HG02642 (cell line): ENCODE results near the gene MEP1A.
"Not testable (repeated sequence)": the region's sequence is repeated elsewhere in the genome, so short reads cannot be mapped to it uniquely, and the experiment has no call there.

Source experiments
- ATAC-seq: cut with Tn5 transposase; IDR thresholded peaks from one replicate; pipeline ENCODE4 v1.9.1; 2021; ENCODE audit warnings: mild to moderate bottlenecking; ENCODE audit not compliant: unreplicated experiment, poor library complexity

The MEP1A gene, protein sequence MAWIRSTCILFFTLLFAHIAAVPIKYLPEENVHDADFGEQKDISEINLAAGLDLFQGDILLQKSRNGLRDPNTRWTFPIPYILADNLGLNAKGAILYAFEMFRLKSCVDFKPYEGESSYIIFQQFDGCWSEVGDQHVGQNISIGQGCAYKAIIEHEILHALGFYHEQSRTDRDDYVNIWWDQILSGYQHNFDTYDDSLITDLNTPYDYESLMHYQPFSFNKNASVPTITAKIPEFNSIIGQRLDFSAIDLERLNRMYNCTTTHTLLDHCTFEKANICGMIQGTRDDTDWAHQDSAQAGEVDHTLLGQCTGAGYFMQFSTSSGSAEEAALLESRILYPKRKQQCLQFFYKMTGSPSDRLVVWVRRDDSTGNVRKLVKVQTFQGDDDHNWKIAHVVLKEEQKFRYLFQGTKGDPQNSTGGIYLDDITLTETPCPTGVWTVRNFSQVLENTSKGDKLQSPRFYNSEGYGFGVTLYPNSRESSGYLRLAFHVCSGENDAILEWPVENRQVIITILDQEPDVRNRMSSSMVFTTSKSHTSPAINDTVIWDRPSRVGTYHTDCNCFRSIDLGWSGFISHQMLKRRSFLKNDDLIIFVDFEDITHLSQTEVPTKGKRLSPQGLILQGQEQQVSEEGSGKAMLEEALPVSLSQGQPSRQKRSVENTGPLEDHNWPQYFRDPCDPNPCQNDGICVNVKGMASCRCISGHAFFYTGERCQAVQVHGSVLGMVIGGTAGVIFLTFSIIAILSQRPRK

DNA sequence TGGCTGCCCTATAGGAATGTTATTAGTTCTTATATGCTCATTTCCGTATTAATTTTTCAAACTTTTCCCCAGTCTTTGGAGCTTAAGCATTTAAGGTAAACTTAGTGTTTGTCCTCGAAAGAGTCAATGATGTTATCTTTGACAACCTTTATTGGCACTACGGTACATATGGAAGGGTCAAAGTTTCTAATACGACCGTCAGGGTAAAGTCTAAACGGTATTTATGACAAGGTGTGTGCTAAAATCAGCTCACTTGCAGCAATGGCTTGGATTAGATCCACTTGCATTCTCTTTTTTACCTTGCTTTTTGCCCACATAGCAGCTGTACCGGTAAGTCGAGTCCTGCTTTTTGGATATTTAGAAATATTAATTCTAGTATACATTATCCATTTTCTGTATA, at the start of gene MEP1A:
MEP1A (plus strand) TSS at position 252 of the 400 bp plus-strand sequence; CDS start at position 262, 10 bp downstream.
- ATAC-seq = no peak

DNA sequence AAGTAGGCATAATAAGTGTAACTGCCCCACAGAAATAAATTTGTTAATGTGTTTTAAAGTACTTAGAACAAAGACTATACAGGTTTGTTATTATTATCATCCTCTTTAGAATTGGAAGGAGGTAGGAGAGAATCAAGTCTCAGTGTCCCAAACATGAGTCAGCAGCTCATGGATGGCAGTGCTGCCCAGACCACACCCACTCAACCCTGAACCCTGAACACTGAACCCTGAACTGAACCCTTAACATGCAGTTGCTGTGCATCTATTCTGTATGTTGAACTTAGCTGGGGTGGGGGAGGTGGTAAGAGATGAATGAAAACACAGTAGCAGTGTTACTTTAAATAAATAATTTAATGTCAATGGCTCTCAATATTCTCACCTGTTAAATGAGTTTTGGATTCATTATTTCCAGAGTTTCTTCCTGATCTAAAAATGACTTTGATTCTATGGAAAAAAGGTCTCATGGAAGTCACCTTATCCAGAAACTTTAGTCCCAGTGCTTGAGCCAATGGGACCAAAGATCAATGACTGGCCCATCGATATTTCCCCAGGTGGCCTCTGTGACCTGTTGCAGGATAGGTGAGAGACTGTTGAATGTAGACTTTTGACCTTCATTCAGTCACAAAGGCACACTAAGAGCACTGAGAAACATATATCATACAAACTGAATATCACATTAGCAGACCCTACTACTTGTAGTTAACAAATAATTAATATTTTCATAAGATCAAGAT, 49.6 kb upstream of the MEP1A start:
- no peak for ATAC-seq

DNA sequence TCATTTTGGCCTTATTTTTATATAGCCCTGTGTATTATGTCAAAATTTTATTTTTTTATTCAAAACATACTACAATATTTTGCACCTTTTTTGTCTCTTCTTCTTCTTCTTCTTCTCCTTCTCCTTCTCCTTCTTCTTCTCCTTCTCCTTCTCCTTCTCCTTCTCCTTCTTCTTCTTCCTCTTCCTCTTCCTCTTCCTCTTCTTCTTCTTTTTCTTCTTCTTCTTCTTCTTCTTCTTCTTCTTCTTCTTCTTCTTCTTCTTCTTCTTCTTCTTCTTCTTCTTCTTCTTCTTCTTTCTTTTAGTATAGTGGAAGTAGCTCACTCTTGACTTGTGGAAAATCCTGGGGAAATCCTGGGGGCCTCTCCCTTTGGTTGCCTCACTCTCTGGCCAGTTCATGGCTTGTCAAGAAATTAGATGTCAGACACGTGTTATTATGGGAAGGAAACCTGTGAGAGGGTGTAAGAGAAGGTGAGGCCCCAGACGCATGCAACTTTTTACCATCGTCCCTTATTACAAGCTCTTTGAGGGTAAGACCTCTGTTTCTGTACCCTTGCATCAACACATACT, 48.9 kb upstream of the MEP1A start:
- ATAC-seq = not testable (repeated sequence)

DNA sequence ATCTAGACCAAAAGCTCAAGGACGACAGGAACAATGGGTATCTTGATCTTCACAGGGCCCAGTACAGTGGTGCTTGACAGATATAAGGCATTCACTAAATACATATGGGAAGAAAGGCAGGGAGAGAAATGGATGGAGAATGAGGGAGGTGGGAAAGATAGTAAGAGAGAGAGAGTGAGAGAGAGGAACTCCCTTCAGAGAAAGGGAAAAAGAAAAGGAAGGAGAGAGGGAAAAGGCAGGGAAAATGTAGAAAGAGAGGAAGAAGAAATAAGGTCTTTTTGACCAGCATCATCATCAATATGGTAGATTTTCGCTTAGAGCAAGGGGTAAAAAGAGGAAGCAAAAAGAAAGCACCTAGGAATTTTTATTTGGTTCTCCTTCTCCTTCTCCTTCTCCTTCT, 47.2 kb upstream of the MEP1A start:
- ATAC-seq = no peak

DNA sequence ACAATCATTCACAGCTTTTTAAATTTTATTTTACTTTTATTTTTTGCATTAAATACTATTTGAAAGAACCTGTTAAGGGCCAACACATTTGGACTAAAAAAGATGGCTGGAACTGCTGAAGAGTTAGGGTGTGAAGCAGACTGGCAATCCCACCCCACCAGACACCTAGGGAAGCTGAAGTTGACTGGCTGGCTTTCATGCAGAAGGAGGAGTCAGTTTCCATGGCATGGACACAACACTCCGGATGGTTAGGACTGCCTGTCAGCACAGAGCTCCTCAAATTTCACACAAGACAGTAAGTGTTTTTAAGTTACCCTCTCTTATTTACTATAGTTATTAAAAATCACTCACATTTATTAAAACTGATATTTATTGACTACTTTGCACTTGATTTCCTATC, 46.5 kb upstream of the MEP1A start, which contains the start of gene ANKRD66:
ANKRD66 (plus strand) TSS at position 238 of the 400 bp plus-strand sequence. CDS start 5,016 bp downstream, outside the sequence.
- no peak for ATAC-seq

GRCh38 chr6:46748940-46749503, 44.2 kb upstream of the MEP1A start:
- ATAC-seq = no peak

DNA sequence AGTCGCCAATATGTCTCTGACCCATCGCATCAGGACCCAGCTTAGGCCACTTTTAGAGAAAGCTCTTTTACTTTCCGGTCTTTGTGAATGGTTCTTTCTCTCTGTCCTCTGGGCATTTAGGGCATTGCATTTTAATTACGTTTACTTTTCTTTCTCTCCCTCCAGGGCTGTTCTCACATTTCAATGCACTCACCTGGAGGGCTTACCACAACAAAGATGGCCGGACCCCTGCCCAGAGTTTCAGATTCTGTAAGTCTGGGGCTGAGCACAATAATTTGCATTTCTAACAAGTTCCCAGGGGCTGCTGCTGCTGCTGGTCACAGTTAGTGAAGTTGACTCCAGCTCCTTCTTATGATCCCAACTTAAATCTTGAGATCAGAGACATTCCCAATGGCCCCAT, 43.5 kb upstream of the MEP1A start:
- ATAC-seq = no peak

DNA sequence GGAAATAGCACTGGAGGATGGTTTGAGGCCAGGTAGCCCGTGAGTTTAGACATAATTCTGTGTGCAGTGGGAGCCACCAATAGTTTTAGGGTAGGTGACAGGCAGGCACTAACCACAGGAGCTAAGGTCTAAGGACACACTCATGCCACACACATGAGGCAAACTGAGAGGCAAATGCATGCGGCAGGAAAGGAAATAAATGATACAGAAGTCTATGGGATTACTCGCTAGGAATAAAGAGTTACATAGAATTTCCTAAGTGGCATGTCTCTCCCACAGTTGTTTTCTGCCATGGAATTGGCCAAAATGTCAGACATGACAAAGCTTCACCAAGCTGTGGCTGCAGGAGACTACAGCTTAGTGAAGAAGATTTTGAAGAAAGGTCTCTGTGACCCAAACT, 41.5 kb upstream of the MEP1A start:
- no peak for ATAC-seq

GRCh38 chr6:46755865-46756264, 37.3 kb upstream of the MEP1A start:
- ATAC-seq = no peak

GRCh38 chr6:46756469-46757213, 36.5 kb upstream of the MEP1A start:
- ATAC-seq = no peak

GRCh38 chr6:46757214-46757596, 36.0 kb upstream of the MEP1A start:
- ATAC-seq = no peak

- no peak for ATAC-seq
Observed at GRCh38 chr6:46758960-46759753, 34.0 kb upstream of the MEP1A start.

- no peak for ATAC-seq
Observed at GRCh38 chr6:46760925-46761324, 32.3 kb upstream of the MEP1A start.

DNA sequence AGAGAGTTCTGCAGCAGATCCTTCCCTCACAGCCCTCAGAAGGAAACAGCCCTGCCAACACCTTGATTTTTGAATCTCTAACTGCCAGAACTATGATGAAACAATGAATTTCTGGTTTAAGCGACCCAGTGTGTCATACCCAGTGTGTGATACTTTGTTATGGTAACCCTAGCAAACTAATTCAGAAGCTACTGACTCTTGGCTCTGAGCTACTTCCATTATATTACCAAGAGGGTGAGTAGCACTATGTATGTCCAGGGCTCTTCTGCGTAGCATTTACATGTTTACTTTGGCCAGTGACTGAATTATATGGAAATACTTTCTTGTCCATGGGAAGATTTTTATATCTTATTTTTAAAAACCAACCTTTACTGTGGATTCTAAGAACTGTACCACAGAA, 29.7 kb upstream of the MEP1A start:
- ATAC-seq = no peak

DNA sequence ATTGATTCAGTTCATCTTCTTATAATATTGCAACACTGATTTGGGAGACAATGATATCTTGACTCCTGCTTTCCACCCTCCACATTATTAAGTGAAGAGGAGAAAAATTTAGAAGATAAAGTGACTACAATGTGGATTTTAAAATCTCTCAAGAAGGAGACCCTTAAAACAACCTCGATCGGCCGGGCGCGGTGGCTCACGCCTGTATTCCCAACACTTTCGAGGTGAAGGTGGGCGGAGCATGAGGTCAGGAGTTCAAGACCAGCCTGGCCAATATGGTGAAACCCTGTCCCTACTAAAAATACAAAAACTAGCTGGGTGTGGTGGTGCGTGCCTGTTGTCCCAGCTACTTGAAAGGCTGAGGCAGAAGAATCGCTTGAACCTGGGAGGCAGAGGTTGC, 28.9 kb upstream of the MEP1A start:
- not testable (repeated sequence) for ATAC-seq

DNA sequence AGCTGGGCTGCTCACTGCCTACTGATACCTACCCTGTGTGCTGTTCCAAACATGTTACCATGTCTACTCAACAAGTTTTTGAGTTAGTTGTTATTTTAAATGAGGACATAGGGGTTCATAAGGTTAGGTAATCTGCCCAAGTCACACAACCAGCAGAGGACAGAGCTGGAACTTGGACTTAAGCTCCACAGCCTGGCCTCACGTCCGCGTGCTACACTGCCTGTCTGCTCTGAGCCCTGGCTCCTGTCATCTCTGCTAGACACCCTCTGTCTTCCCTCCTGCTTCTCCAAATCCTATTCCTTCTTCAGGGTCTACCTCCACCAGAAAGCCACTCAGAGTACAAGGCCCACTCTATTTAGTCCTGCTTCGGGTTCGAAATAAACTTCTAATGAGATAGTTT, 28.2 kb upstream of the MEP1A start:
- ATAC-seq = no peak

DNA sequence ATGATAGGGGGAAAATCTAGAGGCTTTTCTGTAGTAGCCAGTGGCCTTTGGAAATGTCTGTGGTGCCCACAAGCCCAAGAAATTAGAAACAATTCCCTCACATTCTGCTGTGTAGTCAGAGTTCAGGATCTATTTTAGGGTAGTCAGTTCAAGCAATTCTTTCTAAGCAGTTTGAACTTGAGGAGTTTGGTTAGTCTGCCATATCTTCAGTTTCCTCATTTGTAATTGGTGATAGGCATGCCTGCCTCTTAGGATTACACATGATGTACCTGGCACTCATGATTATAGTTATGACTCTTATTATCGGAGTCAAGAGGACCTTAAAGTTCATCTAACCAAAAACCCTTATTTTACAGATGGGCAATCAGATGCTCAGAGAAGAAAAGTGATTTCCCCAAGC, 21.2 kb upstream of the MEP1A start:
- no peak for ATAC-seq

DNA sequence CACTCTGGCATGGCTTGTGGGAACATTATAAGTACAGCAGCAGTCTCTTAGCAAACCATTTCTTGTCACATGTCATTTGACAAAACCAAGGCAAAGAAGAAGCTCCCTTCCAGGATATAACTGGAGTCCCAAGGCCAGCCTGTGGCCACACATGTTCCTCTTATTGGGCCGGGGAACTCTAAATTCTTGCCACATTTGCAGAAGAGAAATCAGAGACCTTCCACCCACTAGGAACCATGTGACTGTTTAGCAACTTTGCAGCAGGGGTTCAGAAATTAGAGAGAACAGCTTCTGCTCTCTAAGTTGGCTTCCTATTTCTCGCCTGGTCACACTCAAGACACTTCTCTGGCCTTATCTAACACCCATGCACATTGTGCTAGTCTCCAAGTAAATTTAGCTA, 20.4 kb upstream of the MEP1A start:
- ATAC-seq = peak; percentile 68
